ENCODE results near the gene FLAD1.
A peak's percentile ranks its signal among the peaks of the same experiment; 100 is the strongest.

Gene FLAD1

GRCh38 chr1:155037851-155038441 lies 54.8 kb downstream of the FLAD1 start:
- TF ChIP-seq CTCF (IDR thresholded peaks at IDR 0.05; ENCODE audit: unreplicated experiment in 3 of 3) = no peak
- H3K4me1 Mint-ChIP-seq = no peaks in the 10 kb centered on the region
- H3K4me3 Mint-ChIP-seq = no peak overlapping the region
- peaks cover 7% of the 10 kb centered on the region for H3K27me3 Mint-ChIP-seq (ENCODE audit: low read depth)
- no peaks in the 10 kb centered on the region for H3K9me3 Mint-ChIP-seq
- no peaks in the 10 kb centered on the region for H3K36me3 Mint-ChIP-seq (ENCODE audit: low read depth)
- H3K27ac Mint-ChIP-seq = peak overlapping the region in 1 of 3 experiments; percentile 14

GRCh38 chr1:155038602-155039307 lies 55.6 kb downstream of the FLAD1 start:
- TF ChIP-seq CTCF (IDR thresholded peaks at IDR 0.05; ENCODE audit: unreplicated experiment in 3 of 3) = no peak
- H3K9me3 Mint-ChIP-seq = no peaks in the 10 kb centered on the region
- no peaks in the 10 kb centered on the region for H3K36me3 Mint-ChIP-seq (ENCODE audit: low read depth)
- peaks cover 7% of the 10 kb centered on the region for H3K27me3 Mint-ChIP-seq (ENCODE audit: low read depth)
- H3K27ac Mint-ChIP-seq = peak overlapping the region in 1 of 3 experiments; percentile 14
- H3K4me3 Mint-ChIP-seq = no peak overlapping the region
- no peaks in the 10 kb centered on the region for H3K4me1 Mint-ChIP-seq

GRCh38 chr1:155039308-155039669 lies 56.1 kb downstream of the FLAD1 start:
- Mint-ChIP-seq H3K4me3 (no peak overlapping the region), H3K9me3 (no peaks in the 10 kb centered on the region), H3K4me1 (no peaks in the 10 kb centered on the region), H3K27ac (no peak overlapping the region), H3K27me3 (ENCODE audit: low read depth) (peaks cover 11% of the 10 kb centered on the region), H3K36me3 (ENCODE audit: low read depth) (no peaks in the 10 kb centered on the region)
- no peak for TF ChIP-seq CTCF (IDR thresholded peaks at IDR 0.05; ENCODE audit: unreplicated experiment in 3 of 3)

- peaks cover 17% of the 10 kb centered on the region for H3K27me3 Mint-ChIP-seq (ENCODE audit: low read depth)
- no peaks in the 10 kb centered on the region for H3K36me3 Mint-ChIP-seq (ENCODE audit: low read depth)
- peaks cover 7% of the 10 kb centered on the region for H3K4me1 Mint-ChIP-seq
- no peak overlapping the region for H3K4me3 Mint-ChIP-seq
- no peak overlapping the region for H3K27ac Mint-ChIP-seq
- H3K9me3 Mint-ChIP-seq = no peaks in the 10 kb centered on the region
- TF ChIP-seq CTCF (IDR thresholded peaks at IDR 0.05; ENCODE audit: unreplicated experiment in 3 of 3) = no peak
Observed at GRCh38 chr1:155040358-155041093, 57.4 kb downstream of the FLAD1 start.

Measured in nephron (organoid).